HG02588 (cell line): ENCODE data around the gene PRSS38.

Experiments used
- ATAC-seq: cut with Tn5 transposase; IDR thresholded peaks from one replicate; pipeline ENCODE4 v1.9.1; 2021; ENCODE audit warnings: mild to moderate bottlenecking, moderate library complexity; ENCODE audit not compliant: unreplicated experiment

Gene PRSS38

DNA sequence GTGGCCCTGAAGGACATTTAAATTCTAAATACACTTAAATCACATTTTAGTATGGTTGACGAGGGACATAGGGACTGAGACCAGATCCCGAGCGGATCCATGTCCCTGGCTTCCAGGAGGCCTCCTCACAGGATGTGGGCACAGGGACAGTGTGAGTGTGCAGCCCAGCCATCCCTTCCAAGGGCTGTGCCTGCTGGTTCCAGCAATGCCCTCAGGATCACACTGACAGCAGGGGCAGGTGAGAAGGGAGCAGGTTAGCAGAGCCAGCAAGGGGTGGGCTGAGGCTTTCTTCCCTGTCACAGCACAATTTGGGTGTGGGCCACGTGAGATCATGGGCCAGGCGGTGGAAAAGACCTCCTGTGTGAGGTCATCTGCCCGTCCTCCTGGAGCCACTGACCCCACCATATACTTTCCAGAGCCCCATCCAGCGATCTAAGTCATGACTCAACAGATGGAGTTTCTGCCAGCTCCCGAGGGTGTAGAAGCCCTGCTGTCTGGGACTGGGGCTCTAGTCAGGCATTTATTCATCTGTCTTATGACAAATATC is 37.0 kb upstream of the PRSS38 start:
- ATAC-seq, result no peak

DNA sequence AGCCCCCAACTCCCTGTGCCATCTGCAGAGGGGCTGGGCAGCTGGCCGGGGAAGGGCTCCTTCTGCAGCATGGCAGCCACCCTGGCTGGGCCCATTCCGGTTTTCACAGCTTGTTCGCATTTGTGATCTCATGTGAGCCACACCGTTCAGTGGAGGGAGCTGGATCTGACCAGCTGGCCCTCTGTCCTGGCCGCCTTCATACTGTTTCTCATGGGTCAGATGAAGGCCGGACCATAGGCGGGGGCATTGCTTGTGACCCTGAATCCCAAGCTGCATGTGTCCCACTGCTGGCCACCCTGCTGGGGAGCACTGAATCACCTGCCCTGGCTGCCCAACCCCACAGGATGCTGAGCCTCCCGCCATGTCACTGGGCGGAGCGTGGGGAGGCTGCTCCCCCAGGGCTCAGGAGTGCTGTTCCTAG is 36.4 kb upstream of the PRSS38 start:
- ATAC-seq, result no peak

DNA sequence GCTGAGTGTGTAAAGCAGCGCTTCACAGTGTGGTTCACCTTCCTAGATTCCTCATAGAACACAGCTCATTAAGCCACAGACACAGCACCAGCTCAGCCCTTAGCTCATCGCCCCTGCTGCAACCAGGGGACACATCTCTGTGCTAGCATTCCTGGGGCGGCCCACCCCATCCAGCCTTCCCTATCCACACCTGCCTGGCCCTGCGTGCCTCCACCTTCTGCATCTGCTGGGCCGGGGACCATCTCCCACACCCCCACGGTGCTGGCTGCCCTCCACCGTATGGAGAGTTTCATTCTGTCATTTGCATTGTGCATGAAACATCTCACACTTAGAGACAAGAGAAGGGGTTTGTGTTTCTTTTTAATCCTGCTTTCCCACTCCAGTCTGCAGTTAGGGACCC is 35.8 kb upstream of the PRSS38 start:
- ATAC-seq, result no peak

DNA sequence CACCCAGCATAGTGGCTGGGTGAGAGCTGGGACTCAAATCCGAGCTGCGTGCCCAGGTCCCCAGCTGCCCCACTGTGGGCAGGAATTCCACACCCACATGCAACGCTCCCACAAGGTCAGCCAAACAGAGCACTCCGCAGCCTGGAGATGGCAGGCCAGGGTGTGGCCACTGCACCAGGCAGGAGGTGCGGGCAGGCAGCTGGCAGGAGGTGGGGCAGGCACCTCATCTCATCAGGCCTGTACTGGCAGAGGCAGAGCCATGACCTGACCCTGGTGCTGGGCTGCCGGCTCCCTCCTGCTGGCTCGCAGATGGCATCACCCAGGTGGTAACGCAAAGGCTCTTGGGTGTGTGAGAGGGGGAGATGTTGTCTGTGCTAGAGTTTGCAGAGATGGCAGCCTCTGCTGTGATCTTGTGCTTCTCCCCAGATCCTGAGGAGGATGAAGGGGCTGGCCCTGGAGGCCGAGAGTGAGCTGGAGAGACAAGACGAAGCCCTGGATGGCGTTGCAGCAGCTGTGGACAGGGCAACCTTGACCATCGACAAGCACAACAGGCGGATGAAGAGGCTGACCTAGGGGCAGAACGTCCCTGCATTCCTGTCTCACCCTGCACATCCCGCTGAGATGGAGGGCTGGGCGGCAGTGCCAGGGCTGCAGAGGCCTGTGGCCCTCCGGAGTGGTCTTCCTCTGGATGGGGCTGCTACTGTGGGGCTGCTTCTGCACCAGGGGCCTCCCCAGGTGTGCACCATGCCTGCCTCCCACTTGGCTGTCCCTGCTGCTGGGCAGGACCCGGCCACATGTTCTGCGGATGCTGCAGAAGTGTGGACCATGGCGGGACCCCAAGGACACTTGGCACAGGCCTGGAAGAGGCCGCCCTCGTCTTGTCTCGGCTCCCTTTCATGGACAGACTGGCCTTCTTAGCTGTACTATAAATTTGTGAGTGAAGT is 35.1 kb upstream of the PRSS38 start:
- ATAC-seq, result no peak

DNA sequence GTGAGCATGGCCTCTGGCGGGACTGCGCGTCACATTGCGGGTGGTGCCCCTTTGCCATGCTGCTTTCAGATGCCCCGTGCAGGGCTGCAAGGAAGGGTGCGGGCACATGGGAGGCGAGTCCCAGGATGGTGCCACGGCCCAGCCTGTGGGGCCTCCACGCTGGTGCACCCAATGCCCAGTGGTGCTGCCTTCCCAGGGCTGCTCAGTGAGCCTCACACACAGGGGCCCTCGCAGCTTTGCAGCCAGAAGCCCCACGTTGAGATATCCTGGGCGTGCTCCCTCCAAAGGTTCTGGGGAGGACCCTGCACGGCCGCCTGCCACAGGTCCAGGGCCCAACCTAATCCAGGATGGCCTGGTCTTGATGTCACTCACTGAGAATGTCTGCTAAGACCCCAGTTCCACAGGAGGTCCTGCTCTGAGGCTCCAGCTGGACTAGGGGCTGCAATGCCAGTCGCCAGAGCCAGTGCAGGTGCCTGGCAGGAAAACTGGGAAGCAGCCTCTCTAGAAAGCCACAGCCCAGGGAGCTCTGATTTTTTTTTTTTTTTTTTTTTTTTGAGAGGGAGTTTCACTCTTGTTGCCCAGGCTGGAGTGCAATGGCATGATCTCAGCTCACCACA is 34.1 kb upstream of the PRSS38 start:
- ATAC-seq, result no peak

DNA sequence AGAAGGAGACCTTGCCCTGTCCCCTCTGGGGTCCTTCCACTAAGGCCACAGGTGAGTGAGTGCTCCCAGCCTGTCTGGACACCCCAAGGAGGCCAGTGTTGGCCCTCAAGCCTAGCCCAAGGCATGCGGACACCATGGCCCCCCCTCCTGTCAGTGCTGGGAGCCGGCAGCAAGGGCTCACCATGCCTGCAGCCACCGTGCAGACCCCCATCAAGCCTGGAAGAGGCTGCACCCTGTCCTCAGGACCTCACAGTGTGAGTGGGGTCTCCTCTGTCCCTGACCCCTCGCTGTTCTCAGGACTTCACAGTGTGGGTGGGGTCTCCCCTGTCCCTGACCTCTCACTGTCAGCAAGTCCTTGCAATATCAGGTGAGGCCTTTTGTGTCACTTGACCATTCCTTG is 33.2 kb upstream of the PRSS38 start:
- ATAC-seq, result no peak

DNA sequence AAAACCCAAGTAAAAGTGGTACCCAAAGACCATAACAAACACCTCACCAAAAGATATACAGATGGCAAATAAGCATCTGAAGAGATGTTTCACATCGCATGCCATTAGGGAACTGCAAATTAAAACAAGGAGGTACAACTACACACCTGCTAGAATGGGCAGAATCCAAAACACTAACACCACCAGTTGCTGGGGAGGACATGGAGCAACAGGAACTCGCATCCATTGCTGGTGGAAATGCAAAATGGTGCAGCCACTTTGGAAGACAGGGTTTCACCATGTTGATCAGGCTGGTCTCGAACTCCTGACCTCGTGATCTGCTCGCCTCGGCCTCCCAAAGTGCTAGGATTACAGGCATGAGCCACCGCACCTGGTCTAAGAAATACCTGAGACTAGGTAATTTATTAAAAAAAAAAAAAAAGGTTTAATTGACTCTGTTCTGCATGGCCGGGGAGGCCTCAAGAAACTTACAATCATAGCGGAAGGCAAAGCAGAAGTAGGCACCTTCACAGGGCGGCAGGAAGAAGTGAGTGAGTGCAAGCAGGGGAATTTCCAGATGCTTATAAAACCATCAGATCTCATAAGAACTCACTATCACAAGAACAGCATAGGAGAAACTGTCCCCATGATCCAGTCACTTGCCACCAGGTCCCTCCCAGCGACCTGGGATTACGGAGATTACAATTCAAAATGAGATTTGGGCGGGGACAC is 30.2 kb upstream of the PRSS38 start:
- no peak for ATAC-seq

DNA sequence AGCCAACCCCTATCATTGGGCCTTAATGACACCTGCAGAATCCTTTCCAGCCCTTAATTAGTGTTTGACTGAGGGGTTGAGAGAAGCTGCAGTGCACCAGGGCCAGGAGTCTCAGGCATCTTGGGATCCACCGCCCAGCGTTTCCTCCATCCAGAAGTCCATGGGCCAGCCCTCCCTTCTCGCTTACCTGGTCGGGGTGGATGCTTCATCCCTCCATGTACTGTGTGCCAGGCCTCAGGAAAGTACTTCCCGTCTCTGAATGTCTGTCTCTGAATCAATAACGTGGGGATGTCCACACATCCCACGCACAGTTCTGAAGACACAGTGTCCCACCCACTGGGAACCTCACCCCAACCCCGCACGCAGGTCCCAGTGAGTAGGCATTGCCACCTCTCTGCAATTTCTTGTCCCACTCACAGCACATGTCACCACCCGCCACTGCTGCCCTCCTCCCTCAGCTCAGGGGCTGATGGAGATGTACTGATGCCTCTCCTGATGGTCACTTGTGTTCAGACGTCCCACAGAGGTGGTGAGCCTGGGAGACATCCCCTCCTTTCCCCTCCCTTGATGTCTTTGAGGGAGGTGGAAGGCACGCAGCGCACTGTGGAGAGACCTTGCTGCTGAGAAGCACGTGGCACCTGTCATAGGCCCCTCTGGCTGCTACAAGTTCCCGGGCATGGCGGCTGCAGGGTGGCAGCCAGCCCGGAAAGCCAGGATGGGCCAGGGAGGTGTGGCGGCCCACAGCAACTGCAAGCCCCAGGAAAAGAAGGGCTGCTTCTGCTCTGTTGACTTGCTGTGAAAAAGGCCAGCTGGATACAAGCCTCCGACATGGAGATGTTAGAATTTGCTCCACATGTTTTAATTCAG is 29.4 kb upstream of the PRSS38 start:
- no peak for ATAC-seq

DNA sequence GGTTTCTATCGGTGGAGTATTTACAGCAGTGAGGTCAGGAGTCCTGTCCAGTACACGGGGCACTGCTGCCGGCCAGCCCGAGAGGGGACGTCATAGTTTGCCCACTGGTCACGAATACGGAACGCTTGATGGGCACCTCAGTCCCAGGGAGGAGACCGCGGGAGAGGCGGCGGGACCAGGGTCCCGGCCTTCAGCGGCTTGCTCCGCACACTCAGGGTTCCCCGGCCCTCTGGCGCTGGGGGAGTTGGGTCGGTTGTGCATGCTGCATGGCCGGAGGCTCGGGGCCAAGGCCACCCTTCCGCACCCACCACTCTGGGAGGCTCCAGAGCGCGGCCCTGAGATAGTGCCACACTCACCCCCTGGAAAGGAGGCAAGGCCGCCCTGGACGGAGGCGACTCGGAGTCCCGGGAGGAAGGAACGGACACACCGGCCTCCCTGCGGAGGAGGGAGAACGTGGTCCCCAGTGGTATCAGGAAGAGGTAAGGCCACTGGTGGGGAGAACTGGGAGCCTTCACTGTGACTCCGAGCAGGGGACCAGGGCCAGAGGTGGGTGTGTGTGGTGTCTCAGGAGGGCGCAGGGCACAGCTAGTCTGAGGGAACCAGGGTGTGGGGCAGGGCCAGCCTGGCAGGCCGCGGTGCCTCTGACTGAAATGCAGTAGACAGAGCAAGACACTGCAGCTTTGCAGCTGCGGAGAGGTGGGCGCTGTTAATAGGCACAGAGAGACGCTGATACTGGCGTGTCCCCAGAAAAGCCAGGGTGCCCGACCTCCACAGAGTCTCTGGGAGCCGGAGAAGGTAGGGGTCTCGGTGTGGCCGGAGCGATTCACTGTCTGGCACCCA is 28.6 kb upstream of the PRSS38 start:
- ATAC-seq, result no peak

DNA sequence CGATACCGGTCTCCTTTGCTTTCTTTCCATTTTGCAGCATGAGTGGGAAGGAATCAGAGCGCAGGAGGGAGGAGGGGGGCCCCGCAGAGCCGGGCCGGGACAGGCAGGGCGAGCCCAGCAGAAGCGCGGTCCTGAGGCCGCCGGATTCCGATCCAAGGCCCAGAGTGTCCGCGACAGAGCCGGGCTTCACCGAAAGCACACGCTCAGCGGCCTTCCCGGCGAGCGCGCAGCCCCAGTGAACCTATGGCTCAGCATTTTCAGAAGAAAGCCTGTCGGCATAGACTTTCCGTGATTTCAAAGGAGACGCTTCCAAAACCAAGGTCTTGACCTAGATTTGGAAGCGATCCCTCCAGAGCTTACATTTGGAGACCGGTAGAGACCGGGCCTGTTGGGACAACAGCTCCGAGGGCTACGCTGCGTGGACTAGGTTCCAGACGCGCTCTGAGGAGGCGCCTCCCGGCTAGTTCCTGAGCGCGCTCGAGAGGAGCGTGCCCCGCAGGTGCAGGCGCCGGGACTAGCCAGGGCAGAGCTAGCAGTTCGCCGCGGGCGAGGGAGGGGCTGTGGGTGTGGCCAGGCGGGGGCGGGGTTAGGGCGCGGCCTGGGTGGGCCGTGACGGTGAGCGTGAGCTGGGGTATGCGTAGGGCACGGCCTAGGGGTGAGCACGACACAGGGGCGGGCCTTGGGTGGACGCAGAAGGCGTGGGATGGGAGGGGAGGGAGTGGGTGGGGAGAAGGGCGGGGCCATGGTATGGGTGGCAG is 27.8 kb upstream of the PRSS38 start:
- peak; percentile 90 for ATAC-seq

DNA sequence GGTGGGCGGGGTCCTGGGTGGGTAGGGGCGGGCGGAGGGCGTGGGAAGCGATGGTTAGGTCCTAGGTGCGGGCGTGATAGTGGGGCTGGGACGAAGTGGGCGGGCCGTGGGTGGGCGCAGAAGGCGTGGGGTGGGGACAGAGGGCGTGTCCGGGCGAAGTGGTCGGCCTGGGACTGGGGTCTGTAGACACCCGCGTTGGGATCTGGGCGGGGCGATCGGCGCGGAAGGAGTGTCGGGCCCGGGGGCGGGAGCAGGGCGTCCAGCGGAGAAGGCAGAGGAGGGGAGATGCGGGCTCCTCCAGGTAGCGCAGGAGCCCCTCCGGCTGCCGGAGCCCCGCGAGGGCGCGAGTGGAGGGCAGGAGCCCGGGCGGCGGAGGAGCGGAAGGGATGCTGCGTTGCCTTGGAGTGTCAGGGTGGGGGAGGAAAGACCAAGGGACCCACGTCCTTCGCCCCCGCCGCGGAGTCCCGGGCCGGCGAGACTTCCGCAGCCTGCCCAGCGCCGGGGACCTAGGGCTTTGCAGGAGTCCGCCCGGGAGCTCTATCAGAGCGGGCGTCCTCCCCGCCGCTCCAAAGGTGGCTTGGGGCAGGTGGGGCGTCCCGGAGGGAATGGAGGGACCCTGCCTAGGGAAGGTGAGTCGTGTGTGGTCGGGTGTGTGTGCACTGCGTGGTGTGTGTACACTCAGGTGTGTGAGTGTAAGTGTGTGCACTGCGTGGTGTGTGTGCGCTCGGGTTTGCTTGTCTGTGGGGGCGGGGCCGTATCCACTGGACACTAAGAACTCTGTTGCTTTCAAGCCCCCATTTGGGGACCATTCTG is 27.0 kb upstream of the PRSS38 start:
- peak; percentile 62 for ATAC-seq

DNA sequence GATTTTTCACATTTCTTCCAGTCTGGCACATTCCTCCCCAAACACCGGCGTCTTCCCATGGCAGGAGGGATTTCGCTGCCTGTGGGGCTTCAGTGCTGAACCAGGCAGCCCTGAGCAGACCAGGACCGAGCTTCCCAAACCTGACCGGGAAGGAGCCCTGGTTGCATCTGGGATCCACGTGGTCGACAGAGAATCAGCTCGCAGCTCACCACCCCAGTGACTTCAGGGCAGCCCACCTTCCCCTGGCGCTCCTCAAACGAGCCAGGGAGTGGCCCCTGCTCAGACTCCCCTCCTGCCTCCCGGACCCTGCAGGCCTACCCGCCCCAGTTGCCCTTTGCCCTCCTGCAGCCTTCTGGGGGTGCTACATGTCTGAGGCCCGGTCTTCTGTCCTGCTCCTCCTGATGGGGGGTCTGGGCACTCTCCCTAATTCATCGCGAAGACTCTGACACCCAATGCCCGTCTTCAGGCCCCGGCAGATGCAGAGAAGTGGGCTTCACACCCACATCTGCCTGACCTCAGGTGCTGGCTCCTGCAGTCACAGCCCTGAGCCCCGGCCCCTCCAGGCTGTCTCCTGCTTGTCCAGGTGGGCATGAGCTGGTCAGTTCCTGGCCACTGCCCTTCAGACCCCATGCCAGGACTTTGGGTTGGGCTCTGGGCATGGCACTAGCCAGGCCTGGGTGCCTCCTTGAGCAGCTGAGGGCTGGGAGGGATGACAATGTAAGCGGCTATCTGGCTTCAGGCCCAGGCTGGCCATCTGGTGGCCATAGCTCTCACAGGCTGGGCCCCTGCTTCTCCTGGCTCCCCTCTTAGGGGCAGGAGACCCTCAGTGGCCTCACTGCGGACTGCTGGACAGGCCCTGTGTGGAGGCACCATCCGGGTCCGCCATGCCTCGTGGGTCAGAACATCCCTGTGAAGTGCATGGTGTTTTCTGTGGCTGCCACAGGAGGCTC is 26.1 kb upstream of the PRSS38 start:
- no peak for ATAC-seq

DNA sequence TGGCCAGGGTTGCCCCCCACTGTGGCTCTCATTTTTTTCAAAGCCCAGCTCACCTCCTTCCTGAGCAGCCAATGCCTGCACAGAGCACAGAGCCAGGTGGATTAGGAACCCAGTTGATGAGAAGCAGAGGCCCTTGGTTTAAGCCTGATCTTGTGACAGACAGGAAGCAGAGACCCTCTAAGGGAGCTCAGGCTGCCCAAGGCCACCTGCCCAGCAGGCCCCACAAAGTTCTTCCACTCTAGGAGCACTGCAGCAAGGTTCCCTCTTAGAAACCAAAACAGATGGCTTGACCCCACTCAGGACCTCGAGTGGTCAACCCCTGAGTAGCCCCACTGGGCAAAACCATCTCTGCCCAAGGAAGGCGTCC is 25.5 kb upstream of the PRSS38 start:
- no peak for ATAC-seq

DNA sequence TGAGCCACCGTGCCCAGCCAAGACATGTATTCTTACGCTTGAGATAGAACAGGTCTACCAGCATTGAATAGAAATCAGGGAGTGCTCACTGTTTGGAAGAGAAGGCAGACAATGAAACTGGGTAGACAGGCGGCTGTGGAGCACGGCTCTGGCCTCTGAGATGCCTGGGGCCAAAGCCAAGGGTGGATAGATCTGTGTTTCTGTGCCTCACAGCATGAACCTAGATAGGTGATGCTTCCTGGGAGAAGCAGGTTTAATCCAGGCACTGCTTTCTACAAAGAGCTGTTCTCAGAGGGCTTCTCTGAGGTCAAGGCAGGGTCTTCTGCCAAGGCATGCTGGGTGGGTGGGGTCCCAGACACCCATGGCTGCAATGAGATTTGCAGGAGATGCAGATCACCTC is 24.6 kb upstream of the PRSS38 start:
- ATAC-seq, result no peak

DNA sequence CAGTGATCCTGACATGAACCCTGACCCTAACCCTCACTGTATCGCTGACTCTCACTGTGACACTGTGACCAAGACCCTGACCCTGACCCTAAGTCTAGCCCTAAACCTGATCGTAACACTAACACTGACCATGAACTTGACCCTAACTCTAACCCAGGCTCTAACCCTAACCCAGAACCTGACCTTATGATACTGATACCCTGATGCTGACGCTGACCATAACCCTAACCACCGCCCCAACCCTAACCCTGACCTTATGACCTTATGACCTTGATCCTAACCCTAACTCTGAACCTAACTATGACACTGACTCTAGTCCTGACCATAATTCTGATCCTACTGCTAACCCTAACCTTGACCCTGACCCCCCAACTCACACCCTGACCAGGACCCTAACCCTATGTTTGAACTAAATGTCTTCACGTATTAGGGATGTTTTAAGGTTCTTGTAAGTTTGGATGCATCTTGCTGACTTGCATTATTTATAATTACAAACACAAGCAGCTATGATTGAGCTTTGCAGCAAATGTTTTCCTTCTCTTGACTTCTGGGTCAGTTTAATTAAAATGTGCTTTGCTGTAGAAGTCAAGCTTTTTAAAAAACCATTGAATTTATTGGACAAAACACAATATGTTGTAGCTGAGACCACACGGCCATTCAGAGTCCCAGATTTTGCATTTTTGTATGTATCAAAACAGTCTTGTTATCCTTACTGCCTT is 23.9 kb upstream of the PRSS38 start:
- ATAC-seq, result no peak
